GM04504 (cell line): Measurements from ENCODE around the gene TMEM31.
A peak's percentile ranks its signal among the peaks of the same experiment; 100 is the strongest.

Experiments
- DNase-seq: peaks from one replicate; pipeline ENCODE4 v3.0.0-alpha.2; 2012; ENCODE audit warnings: low read depth

TMEM31 gene

GRCh38 chrX:103710609-103711008 lies at the start of gene TMEM31:
Gene TMEM31 (plus strand): TSS chrX:103710909. CDS start chrX:103712259, 1,350 bp downstream.
- no peak for DNase-seq

- no peak for DNase-seq
Measured at GRCh38 chrX:103663981-103664762, 46.5 kb upstream of the TMEM31 start.

GRCh38 chrX:103666202-103667107 lies 44.3 kb upstream of the TMEM31 start:
- no peak for DNase-seq

GRCh38 chrX:103669745-103670144 lies 41.0 kb upstream of the TMEM31 start:
- no peak for DNase-seq

GRCh38 chrX:103674531-103675454 lies 35.9 kb upstream of the TMEM31 start:
- no peak for DNase-seq

- no peak for DNase-seq
Measured at GRCh38 chrX:103678199-103678993, 32.3 kb upstream of the TMEM31 start.

- no peak for DNase-seq
Measured at GRCh38 chrX:103681443-103681842, 29.3 kb upstream of the TMEM31 start.

GRCh38 chrX:103685396-103685795 lies 25.3 kb upstream of the TMEM31 start:
- no peak for DNase-seq

GRCh38 chrX:103686199-103687072 lies 24.3 kb upstream of the TMEM31 start, which contains the start of gene MORF4L2:
Gene MORF4L2 (minus strand): TSS chrX:103686699. CDS start chrX:103677027, 9,672 bp downstream.
- peak; percentile 94 for DNase-seq

GRCh38 chrX:103687073-103687695 lies 23.5 kb upstream of the TMEM31 start:
- DNase-seq: peak; percentile 60

- peak; percentile 44 for DNase-seq
Measured at GRCh38 chrX:103687696-103688201, 23.0 kb upstream of the TMEM31 start.

GRCh38 chrX:103688946-103689345 lies 21.8 kb upstream of the TMEM31 start:
- DNase-seq: no peak

- no peak for DNase-seq
Measured at GRCh38 chrX:103691059-103691458, 19.6 kb upstream of the TMEM31 start.

GRCh38 chrX:103697687-103698086 lies 13.0 kb upstream of the TMEM31 start:
- no peak for DNase-seq

- DNase-seq: no peak
Measured at GRCh38 chrX:103699243-103699642, 11.5 kb upstream of the TMEM31 start.

GRCh38 chrX:103704863-103705262 lies 5.8 kb upstream of the TMEM31 start:
- DNase-seq: no peak

- peak; percentile 65 for DNase-seq
Measured at GRCh38 chrX:103716962-103717361, 6.3 kb downstream of the TMEM31 start.

- DNase-seq: no peak
Measured at GRCh38 chrX:103718120-103718519, 7.4 kb downstream of the TMEM31 start.

GRCh38 chrX:103722505-103722904 lies 11.8 kb downstream of the TMEM31 start:
- DNase-seq: no peak
